CD8-positive, alpha-beta memory T cell (primary cell): ENCODE measurements around the gene AOAH. TPM values are rescaled to one million over a fixed set of nuclear protein-coding genes. Genes with fewer than 3 reads are reported as not detected.

ENCODE experiments used
- CTCF ChIA-PET: fragments of 350-600 bp; sonication (Branson Sonifier 250); formaldehyde crosslinking; loops from one replicate; lab custom pipeline; 2021; ENCODE audit warnings: antibody characterized with exemption; lab: Charles Lee
- POLR2A ChIA-PET: fragments of 350-600 bp; sonication (Branson Sonifier 250); formaldehyde crosslinking; loops from one replicate; lab custom pipeline; 2021; ENCODE audit warnings: antibody characterized with exemption; lab: Charles Lee
- DNase-seq, 5 donors: peaks; one replicate each; pipeline versions ENCODE4 v3.0.0 to v3.0.0-alpha.2; 2020 to 2022; ENCODE audit warnings: mixed read lengths in 1 of 5
- H3K27ac ChIP-seq: one replicate; pipeline ENCODE4 v1.7.0; 2013; ENCODE audit warnings: low read depth, mild to moderate bottlenecking, low read length, moderate library complexity
- H3K27me3 ChIP-seq: 2 replicates; pipeline ENCODE4 v1.7.0; 2013; ENCODE audit warnings: low read length, mild to moderate bottlenecking; ENCODE audit not compliant: insufficient read depth, poor library complexity, severe bottlenecking
- H3K36me3 ChIP-seq: 2 replicates; pipeline ENCODE4 v1.7.0; 2013; ENCODE audit warnings: mild to moderate bottlenecking, low read length, moderate library complexity; ENCODE audit not compliant: insufficient read depth
- H3K4me1 ChIP-seq: 2 replicates; pipeline ENCODE4 v1.7.0; 2013; ENCODE audit warnings: mild to moderate bottlenecking, low read length, moderate library complexity; ENCODE audit not compliant: insufficient read depth
- H3K4me3 ChIP-seq: 2 replicates; pipeline ENCODE4 v1.7.0; 2013; ENCODE audit warnings: mild to moderate bottlenecking, low read length
- H3K9me3 ChIP-seq: 2 replicates; pipeline ENCODE4 v1.7.0; 2013; ENCODE audit warnings: mild to moderate bottlenecking, low read length
- H3K27ac Mint-ChIP-seq, 8 donors: one replicate each; pipeline ENCODE4 v1.8.0; 2020 to 2021; ENCODE audit warnings: mixed read lengths in 8 of 8, mild to moderate bottlenecking in 6 of 8, inconsistent platforms in 3 of 8, moderate library complexity in 3 of 8
- H3K27me3 Mint-ChIP-seq, 2 donors: one replicate each; pipeline ENCODE4 v1.8.0; 2020 to 2021; ENCODE audit warnings: mixed read lengths in 2 of 2, mild to moderate bottlenecking in 1 of 2, moderate library complexity in 1 of 2
- H3K36me3 Mint-ChIP-seq, 3 donors: one replicate each; pipeline ENCODE4 v1.8.0; 2020 to 2021; ENCODE audit warnings: mixed read lengths in 3 of 3, inconsistent platforms in 1 of 3, mild to moderate bottlenecking in 1 of 3
- H3K4me1 Mint-ChIP-seq, 3 donors: one replicate each; pipeline ENCODE4 v1.8.0; 2020 to 2021; ENCODE audit warnings: mixed read lengths in 3 of 3, inconsistent platforms in 1 of 3, mild to moderate bottlenecking in 1 of 3
- H3K4me3 Mint-ChIP-seq, 7 donors: one replicate each; pipeline ENCODE4 v1.8.0; 2020 to 2021; ENCODE audit warnings: mixed read lengths in 7 of 7, mild to moderate bottlenecking in 6 of 7, moderate library complexity in 4 of 7, inconsistent platforms in 2 of 7
- H3K9me3 Mint-ChIP-seq, 5 donors: one replicate each; pipeline ENCODE4 v1.8.0; 2020 to 2022; ENCODE audit warnings: mixed read lengths in 5 of 5, mild to moderate bottlenecking in 3 of 5, moderate library complexity in 2 of 5, inconsistent platforms in 1 of 5
- polyA plus RNA-seq: library from polyadenylated mRNA; unstranded; fragments of 300-500 nt; fragmentation: Illumina TruSeq; gene quantifications from one replicate; pipeline ENCODE4 v1.2.3, GENCODE V29; 2021
- total RNA-seq, 2 experiments: library from RNA; stranded (reverse); gene quantifications; one replicate each; pipeline ENCODE4 v1.2.3, GENCODE V29; 2021

The AOAH gene
- total and polyA plus RNA-seq, 3 experiments from 2014 or later, result 25.0 to 59.2 (median 26.4) TPM

DNA sequence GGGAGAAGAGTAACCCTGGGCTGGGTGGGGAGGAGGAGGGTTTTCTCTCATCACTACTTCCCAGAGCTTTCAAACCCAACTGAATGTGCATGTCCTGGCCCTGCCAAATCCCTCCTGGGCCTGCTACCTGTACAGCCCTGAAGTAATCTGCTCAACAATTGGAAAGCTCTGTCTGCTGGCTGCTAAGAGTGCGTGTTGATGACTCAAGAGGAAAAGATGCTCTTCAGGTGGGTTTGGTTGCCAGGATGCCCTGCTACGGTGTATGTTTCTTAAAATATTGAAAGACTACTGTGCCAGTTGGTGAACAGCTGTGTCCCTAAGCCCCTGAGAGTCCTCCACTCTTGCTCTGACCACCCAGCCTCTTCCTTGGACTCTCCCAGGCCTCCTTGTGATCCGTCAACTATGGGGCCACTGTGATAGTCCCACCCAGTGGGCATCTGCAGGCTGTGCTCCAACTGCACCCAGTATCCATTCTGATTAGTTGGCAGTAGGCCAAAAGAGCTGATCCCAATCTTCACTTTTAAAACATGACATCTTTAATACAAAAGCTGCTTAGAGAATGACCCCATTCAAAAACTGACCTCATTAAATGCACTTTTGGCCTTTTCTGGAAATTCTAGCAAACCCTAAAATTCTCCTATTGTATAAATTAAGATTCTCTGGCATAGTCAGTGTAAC lies 85.6 kb downstream of the AOAH start:
- H3K9me3 Mint-ChIP-seq, result no peaks in the 10 kb centered on the region
- no peaks in the 10 kb centered on the region for H3K9me3 ChIP-seq
- ChIA-PET CTCF (interaction anchor here (0.9 to 3.2 kb wide), 12 partner anchors 11 to 560 kb away, joined by 3 to 21 read pairs (median 3); no protein-coding TSS in a partner anchor), POLR2A (no interaction called here)
- peaks cover 58% of the 10 kb centered on the region for H3K4me1 ChIP-seq
- H3K27ac ChIP-seq, result peak overlapping the region; percentile 7
- peak overlapping the region in 6 of 7 donors; percentile 62 to 82 (median 72) for H3K4me3 Mint-ChIP-seq
- H3K27me3 Mint-ChIP-seq, result no peaks in the 10 kb centered on the region
- no peak overlapping the region for H3K4me3 ChIP-seq
- peaks cover 7% of the 10 kb centered on the region for H3K36me3 ChIP-seq
- H3K27ac Mint-ChIP-seq, result peak overlapping the region; percentile 53 to 99 (median 94)
- peaks cover 71 to 87% (median 85%) of the 10 kb centered on the region in 3 donors for H3K4me1 Mint-ChIP-seq
- DNase-seq, result peak in 1 of 5 donors; percentile 32
- H3K27me3 ChIP-seq, result no peaks in the 10 kb centered on the region
- peaks cover 10 to 47% (median 12%) of the 10 kb centered on the region in 3 donors for H3K36me3 Mint-ChIP-seq

- peak overlapping the region in 4 of 7 donors; percentile 2 to 70 (median 14) for H3K4me3 Mint-ChIP-seq
Measured at GRCh38 chr7:36638140-36638539, 86.2 kb downstream of the AOAH start.

DNA sequence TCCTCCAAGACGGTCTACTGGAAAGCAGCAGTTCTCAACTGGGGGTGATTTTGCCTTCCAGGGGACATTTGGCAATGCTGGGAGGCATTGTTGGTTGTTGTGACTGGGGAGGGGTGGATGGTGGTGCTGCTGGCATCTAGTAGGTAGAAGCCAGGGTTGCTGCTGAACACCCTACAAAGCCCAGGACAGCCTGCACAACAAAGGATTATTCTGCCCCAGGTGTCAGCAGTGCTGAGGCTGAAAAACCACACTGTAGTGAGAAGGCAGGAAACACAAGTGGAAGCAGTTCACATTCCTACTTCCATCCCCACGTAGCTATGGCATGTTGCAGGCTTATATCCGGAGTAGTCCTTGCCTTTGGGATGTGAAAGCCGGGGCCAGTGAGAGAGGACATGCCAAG lies 86.9 kb downstream of the AOAH start:
- H3K36me3 Mint-ChIP-seq, result peaks cover 14 to 57% (median 14%) of the 10 kb centered on the region in 3 donors
- H3K4me1 ChIP-seq, result peaks cover 58% of the 10 kb centered on the region
- no peaks in the 10 kb centered on the region for H3K9me3 Mint-ChIP-seq
- H3K9me3 ChIP-seq, result no peaks in the 10 kb centered on the region
- H3K4me1 Mint-ChIP-seq, result peaks cover 63 to 77% (median 75%) of the 10 kb centered on the region in 3 donors
- H3K4me3 ChIP-seq, result no peak overlapping the region
- CTCF ChIA-PET, result interaction anchor here (1.3 kb wide), 1 partner anchor 9 kb away, joined by 3 read pairs; no protein-coding TSS in a partner anchor
- H3K36me3 ChIP-seq, result peaks cover 7% of the 10 kb centered on the region
- no peaks in the 10 kb centered on the region for H3K27me3 Mint-ChIP-seq
- H3K27me3 ChIP-seq, result no peaks in the 10 kb centered on the region
- DNase-seq, result peak in 1 of 5 donors; percentile 20
- H3K27ac ChIP-seq, result no peak overlapping the region
- peak overlapping the region; percentile 38 to 99 (median 90) for H3K27ac Mint-ChIP-seq
- POLR2A ChIA-PET, result no interaction called here
- peak overlapping the region in 3 of 7 donors; percentile 2 to 40 (median 6) for H3K4me3 Mint-ChIP-seq

More at GRCh38 chr7:36638140-36638539, 86.2 kb downstream of the AOAH start:
- Histone ChIP-seq H3K27me3 (no peaks in the 10 kb centered on the region), H3K4me1 (peaks cover 58% of the 10 kb centered on the region), H3K9me3 (no peaks in the 10 kb centered on the region), H3K36me3 (peaks cover 7% of the 10 kb centered on the region), H3K27ac (no peak overlapping the region), H3K4me3 (no peak overlapping the region)
- DNase-seq, result no peak
- no peaks in the 10 kb centered on the region for H3K27me3 Mint-ChIP-seq
- ChIA-PET POLR2A (no interaction called here), CTCF (interaction anchor here (0.9 to 3.2 kb wide), 5 partner anchors 10 to 544 kb away, joined by 3 to 21 read pairs (median 3); no protein-coding TSS in a partner anchor)
- peak overlapping the region; percentile 53 to 99 (median 92) for H3K27ac Mint-ChIP-seq
- peaks cover 68 to 84% (median 79%) of the 10 kb centered on the region in 3 donors for H3K4me1 Mint-ChIP-seq
- H3K36me3 Mint-ChIP-seq, result peaks cover 10 to 52% (median 12%) of the 10 kb centered on the region in 3 donors
- no peaks in the 10 kb centered on the region for H3K9me3 Mint-ChIP-seq

- DNase-seq, result no peak
- POLR2A ChIA-PET, result no interaction called here
- Mint-ChIP-seq H3K27ac (peak overlapping the region in 5 of 8 donors; percentile 33 to 93 (median 38)), H3K4me3 (no peak overlapping the region), H3K4me1 (peaks cover 55 to 64% (median 64%) of the 10 kb centered on the region in 3 donors), H3K27me3 (no peaks in the 10 kb centered on the region), H3K36me3 (peaks cover 16 to 70% (median 19%) of the 10 kb centered on the region in 3 donors), H3K9me3 (no peaks in the 10 kb centered on the region)
- Histone ChIP-seq H3K9me3 (no peaks in the 10 kb centered on the region), H3K4me3 (no peak overlapping the region), H3K27me3 (no peaks in the 10 kb centered on the region), H3K36me3 (peaks cover 7% of the 10 kb centered on the region), H3K27ac (no peak overlapping the region), H3K4me1 (peaks cover 46% of the 10 kb centered on the region)
- CTCF ChIA-PET, result interaction anchor here (1.0 to 1.3 kb wide), 3 partner anchors 12 to 43 kb away, joined by 3 to 4 read pairs (median 3); no protein-coding TSS in a partner anchor
Measured at GRCh38 chr7:36636126-36636525, 88.2 kb downstream of the AOAH start.

DNA sequence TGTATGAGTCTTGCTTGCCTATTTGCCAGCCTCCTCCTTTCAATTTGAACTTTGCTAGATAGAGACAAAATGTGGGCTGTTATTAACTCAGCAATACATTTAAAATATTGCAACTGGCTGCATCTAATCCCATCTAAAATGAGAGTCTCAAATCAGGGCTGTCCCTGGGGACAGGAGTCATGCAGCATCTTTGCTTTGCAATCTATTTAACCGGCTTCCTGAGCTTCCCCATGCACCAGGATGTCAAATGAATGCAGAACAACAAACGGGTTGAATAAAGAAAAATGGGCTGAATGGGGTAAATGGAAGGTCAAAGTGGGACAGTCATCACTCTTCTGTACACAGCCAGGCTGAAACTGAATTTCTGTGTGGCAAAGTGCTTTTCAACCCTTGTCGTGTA lies 89.2 kb downstream of the AOAH start:
- no peaks in the 10 kb centered on the region for H3K9me3 ChIP-seq
- peak overlapping the region in 4 of 8 donors; percentile 32 to 42 (median 36) for H3K27ac Mint-ChIP-seq
- ChIA-PET POLR2A (no interaction called here), CTCF (interaction anchor here (1.0 to 1.3 kb wide), 2 partner anchors 11 to 44 kb away, joined by 3 read pairs; no protein-coding TSS in a partner anchor)
- no peak for DNase-seq
- H3K27ac ChIP-seq, result no peak overlapping the region
- peaks cover 46 to 54% (median 53%) of the 10 kb centered on the region in 3 donors for H3K4me1 Mint-ChIP-seq
- H3K4me3 ChIP-seq, result no peak overlapping the region
- H3K4me1 ChIP-seq, result peaks cover 37% of the 10 kb centered on the region
- peaks cover 10% of the 10 kb centered on the region for H3K36me3 ChIP-seq
- no peaks in the 10 kb centered on the region for H3K27me3 Mint-ChIP-seq
- H3K4me3 Mint-ChIP-seq, result no peak overlapping the region
- H3K9me3 Mint-ChIP-seq, result no peaks in the 10 kb centered on the region
- no peaks in the 10 kb centered on the region for H3K27me3 ChIP-seq
- peaks cover 16 to 79% (median 19%) of the 10 kb centered on the region in 3 donors for H3K36me3 Mint-ChIP-seq

- peak overlapping the region in 3 of 8 donors; percentile 32 to 68 (median 54) for H3K27ac Mint-ChIP-seq
- H3K4me3 Mint-ChIP-seq, result no peak overlapping the region
- Histone ChIP-seq H3K4me1 (peaks cover 20% of the 10 kb centered on the region), H3K27me3 (no peaks in the 10 kb centered on the region), H3K36me3 (peaks cover 13% of the 10 kb centered on the region), H3K4me3 (no peak overlapping the region), H3K27ac (no peak overlapping the region), H3K9me3 (no peaks in the 10 kb centered on the region)
- no peaks in the 10 kb centered on the region for H3K27me3 Mint-ChIP-seq
- CTCF ChIA-PET, result no interaction called here
- H3K36me3 Mint-ChIP-seq, result peaks cover 16 to 88% (median 21%) of the 10 kb centered on the region in 3 donors
- H3K9me3 Mint-ChIP-seq, result no peaks in the 10 kb centered on the region
- DNase-seq, result no peak
- POLR2A ChIA-PET, result no interaction called here
- peaks cover 29 to 36% (median 36%) of the 10 kb centered on the region in 3 donors for H3K4me1 Mint-ChIP-seq
Measured at GRCh38 chr7:36633377-36633776, 90.9 kb downstream of the AOAH start.

- peaks cover 6% of the 10 kb centered on the region for H3K36me3 ChIP-seq
- DNase-seq, result no peak
Measured at GRCh38 chr7:36630112-36630650, 94.1 kb downstream of the AOAH start.

More at GRCh38 chr7:36630112-36630650, 94.1 kb downstream of the AOAH start:
- peaks cover 6 to 83% (median 23%) of the 10 kb centered on the region in 3 donors for H3K36me3 Mint-ChIP-seq
- Histone ChIP-seq H3K4me3 (no peak overlapping the region), H3K27me3 (no peaks in the 10 kb centered on the region), H3K27ac (no peak overlapping the region), H3K9me3 (no peaks in the 10 kb centered on the region), H3K4me1 (no peaks in the 10 kb centered on the region)
- peaks cover 7 to 14% (median 7%) of the 10 kb centered on the region in 3 donors for H3K4me1 Mint-ChIP-seq
- H3K27ac Mint-ChIP-seq, result peak overlapping the region in 5 of 8 donors; percentile 1 to 63 (median 39)
- ChIA-PET CTCF (no interaction called here), POLR2A (no interaction called here)
- H3K4me3 Mint-ChIP-seq, result no peak overlapping the region
- H3K9me3 Mint-ChIP-seq, result no peaks in the 10 kb centered on the region
- H3K27me3 Mint-ChIP-seq, result no peaks in the 10 kb centered on the region
